Endometrial microvascular endothelial cells (primary cell): ENCODE measurements around the gene ASPA. TPM values are rescaled to one million over a fixed set of nuclear protein-coding genes. Genes with fewer than 3 reads are reported as not detected.

Experiments
- in situ Hi-C: cut with HindIII; loops from 2 replicates; pipeline ENCODE4 v1.10.0; 2017; ENCODE audit warnings: low sequenced_read_pairs, low pct_unique_long_range_greater_than_20kb; ENCODE audit errors: inconsistent ontology term
- total RNA-seq: library from RNA; depleted of rRNA; stranded (reverse); fragments of >200 nt; gene quantifications from one replicate; pipeline ENCODE4 v1.2.3, GENCODE V29; 2015; ENCODE audit errors: inconsistent ontology term

Gene ASPA
- total RNA-seq, 1 donor from 2014 or later: not detected

GRCh38 chr17:3529817-3530741, 54.3 kb downstream of the ASPA start:
- in situ Hi-C loops: no loop called here

DNA sequence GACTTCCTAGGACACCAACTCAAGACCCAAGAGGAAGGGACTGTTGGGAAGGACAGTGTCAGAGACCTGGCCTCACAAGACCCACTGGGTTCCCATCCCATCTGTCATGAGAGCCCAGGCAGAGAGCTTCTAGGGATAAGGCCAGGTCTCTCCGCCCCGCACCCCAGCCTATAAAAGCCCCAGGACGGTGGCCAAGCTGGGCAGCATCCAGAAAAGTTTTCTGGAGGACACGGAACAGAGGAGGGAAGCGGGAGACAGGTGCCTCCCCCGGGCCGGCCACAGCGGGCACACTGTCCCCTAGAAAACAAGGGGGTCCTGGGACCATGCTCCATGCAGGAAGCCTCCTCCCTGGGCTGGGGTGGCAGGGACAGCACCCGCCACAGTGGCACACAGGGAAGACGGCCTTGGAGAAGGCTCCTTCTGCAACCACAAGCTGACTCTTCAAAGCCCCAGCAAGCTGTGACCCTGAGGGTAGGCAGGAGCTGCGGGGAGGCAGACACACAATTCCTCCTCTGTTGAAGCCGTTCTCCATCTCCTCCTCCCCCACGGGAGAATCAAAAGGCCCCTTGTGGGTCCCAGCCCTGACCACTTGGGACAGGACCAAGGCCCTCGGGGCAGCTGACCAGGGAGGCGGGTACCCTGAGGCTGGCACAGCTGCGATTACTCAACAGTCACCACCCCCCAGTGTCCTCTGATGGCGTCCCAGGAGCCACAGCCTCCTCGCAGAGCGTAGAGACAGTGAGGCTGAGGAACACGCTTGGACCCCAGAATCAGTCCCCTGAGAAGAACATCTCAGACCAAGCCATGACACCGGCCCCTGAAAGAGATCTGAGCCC, 55.7 kb downstream of the ASPA start:
- in situ Hi-C loops: no loop called here

GRCh38 chr17:3532106-3532858, 56.5 kb downstream of the ASPA start:
- in situ Hi-C loops: no loop called here

GRCh38 chr17:3532859-3533142, 57.0 kb downstream of the ASPA start:
- in situ Hi-C loops: no loop called here

GRCh38 chr17:3533752-3534151, 58.0 kb downstream of the ASPA start:
- in situ Hi-C loops: no loop called here

DNA sequence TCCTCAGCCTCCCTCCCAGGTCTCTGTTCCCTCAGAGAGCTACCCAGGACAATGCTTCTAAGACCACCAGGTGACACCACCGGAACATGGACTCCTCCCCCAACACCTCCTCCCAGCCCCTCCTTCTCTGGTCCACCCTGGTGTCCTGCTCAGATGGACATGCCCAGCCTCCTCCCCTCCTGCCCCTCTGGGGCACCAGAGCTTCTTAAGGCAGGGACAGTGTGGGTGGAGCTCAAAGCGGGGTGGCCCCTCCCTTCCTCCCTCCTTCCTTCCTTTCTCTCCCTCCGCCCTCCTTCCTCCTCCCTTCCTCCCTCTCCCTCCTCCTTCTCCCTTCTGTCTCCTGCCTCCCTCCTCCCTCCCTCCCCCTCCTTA, 59.1 kb downstream of the ASPA start:
- in situ Hi-C loops: no loop called here

GRCh38 chr17:3535253-3535995, 59.6 kb downstream of the ASPA start:
- in situ Hi-C loops: no loop called here

- in situ Hi-C loops: no loop called here
These were observed 60.9 kb downstream of the ASPA start for GRCh38 chr17:3536716-3537115.

GRCh38 chr17:3539881-3540540, 64.2 kb downstream of the ASPA start:
- in situ Hi-C loops: no loop called here

GRCh38 chr17:3542410-3543088, 66.8 kb downstream of the ASPA start:
- in situ Hi-C loops: no loop called here

DNA sequence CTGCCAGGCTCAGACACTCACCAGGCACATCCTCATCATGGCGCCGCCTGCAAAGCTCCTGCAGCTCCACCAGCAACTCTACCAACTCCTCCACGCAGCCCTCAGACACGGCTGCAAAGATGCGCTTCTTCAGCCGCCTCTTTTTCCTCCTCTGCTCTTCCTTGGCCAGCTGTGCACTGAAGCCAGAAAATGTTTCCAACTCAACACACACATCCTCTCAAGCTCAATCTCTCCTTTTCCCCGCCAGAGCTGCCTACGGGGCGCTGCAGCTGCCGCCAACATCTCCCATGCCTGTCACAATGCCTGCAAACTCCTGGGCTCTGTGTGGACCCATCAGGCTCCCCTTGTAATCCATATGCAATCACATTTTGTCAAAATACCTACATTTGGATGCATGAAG, 67.7 kb downstream of the ASPA start:
- in situ Hi-C loops: no loop called here

DNA sequence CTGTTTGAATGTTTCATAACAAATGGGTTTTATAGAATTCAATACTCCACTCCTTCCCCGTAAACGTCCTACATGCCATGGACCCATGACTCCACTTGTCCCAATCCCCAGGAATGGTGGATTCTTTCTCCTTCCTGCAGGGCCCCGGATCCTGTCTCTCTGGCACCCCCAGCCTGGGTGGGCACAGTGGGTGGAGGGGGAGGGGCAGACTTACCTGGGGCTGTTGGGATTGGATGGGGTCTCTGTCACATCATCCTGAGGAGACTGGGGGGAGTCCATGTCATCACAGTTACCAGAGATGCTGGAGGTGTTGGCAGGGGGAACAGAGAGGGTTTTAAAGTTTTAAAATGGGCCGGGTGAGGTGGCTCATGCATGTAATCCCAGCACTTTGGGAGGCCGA, 68.6 kb downstream of the ASPA start:
- in situ Hi-C loops: no loop called here

GRCh38 chr17:3545151-3545550, 69.4 kb downstream of the ASPA start:
- in situ Hi-C loops: no loop called here

DNA sequence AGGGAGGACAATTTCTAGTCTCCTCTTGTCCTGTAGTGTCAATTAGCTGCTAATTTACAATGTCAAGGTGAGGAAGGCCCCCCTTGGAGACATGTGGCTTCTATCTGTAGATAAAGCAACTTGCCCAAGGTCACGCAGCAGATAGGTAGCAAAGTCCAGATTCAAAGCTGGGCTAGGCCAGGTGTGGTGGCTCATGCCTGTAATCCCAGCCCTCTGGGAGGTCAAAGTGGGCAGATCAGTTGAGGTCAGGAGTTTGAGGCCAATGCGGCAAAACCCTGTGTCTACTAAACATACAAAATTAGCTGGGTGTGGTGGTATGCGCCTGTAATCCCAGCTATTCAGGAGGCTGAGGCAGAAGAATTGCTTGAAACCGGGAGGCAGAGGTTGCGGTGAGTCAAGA, 70.7 kb downstream of the ASPA start:
- in situ Hi-C loops: no loop called here

- in situ Hi-C loops: no loop called here
These were observed 71.2 kb downstream of the ASPA start for GRCh38 chr17:3546997-3547396.

- in situ Hi-C loops: no loop called here
These were observed 71.8 kb downstream of the ASPA start for GRCh38 chr17:3547628-3548027.

DNA sequence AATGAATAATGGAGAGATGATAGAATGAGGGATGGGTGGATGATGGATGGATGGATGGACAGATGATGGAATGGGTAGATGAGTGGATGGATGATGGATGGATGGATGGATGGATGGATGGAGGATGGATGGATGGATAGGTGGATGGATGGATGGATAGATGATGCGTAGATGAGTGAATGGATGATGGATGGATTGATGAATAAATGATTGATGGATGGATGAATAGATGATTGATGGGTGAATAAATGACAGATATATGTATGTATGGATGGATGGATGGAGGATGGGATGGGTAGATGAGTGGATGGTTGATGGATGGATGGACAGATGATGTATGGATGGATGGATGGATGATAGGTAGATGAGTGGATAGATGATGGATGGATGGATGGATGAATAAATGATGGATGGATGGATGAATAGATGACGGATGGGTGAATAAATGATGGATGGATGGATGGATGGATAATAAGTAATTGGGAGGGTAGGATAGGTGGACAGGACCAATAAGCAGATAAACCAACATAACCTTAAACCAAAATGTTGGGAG, 73.9 kb downstream of the ASPA start:
- in situ Hi-C loops: no loop called here

- in situ Hi-C loops: no loop called here
These were observed 75.4 kb downstream of the ASPA start for GRCh38 chr17:3551189-3551588.
